Measurements from ENCODE around the gene TP53I11. TPM values are rescaled to one million over a fixed set of nuclear protein-coding genes. Genes with fewer than 3 reads are reported as not detected.
A peak's percentile ranks its signal among the peaks of the same experiment; 100 is the strongest.

The TP53I11 gene
- total RNA-seq, 1 donor from 2014 or later, result 19.8 TPM

- H3K27me3 ChIP-seq (ENCODE audit: control insufficient read depth, insufficient read depth, low read length), result no peaks in the 10 kb centered on the region
- no peaks in the 10 kb centered on the region for H3K36me3 ChIP-seq (ENCODE audit: control insufficient read depth, insufficient read depth, low read length)
- TF ChIP-seq CTCF (IDR thresholded peaks at IDR 0.05; ENCODE audit: insufficient read depth, low read length, poor library complexity, severe bottlenecking), result no peak
- DNase-seq (ENCODE audit: low read depth), result no peak
- H3K4me3 ChIP-seq (ENCODE audit: low read depth, low read length), result no peak overlapping the region
These were observed 10.8 kb downstream of the TP53I11 start for GRCh38 chr11:44939673-44940395.

GRCh38 chr11:44938066-44938691 lies 12.5 kb downstream of the TP53I11 start:
- Histone ChIP-seq H3K4me3 (ENCODE audit: low read depth, low read length) (no peak overlapping the region), H3K27me3 (ENCODE audit: control insufficient read depth, insufficient read depth, low read length) (no peaks in the 10 kb centered on the region), H3K36me3 (ENCODE audit: control insufficient read depth, insufficient read depth, low read length) (no peaks in the 10 kb centered on the region)
- DNase-seq (ENCODE audit: low read depth), result no peak
- TF ChIP-seq CTCF (IDR thresholded peaks at IDR 0.05; ENCODE audit: insufficient read depth, low read length, poor library complexity, severe bottlenecking), result no peak

GRCh38 chr11:44936951-44937543 lies 13.6 kb downstream of the TP53I11 start:
- no peak for TF ChIP-seq CTCF (IDR thresholded peaks at IDR 0.05; ENCODE audit: insufficient read depth, low read length, poor library complexity, severe bottlenecking)
- DNase-seq (ENCODE audit: low read depth), result no peak
- H3K36me3 ChIP-seq (ENCODE audit: control insufficient read depth, insufficient read depth, low read length), result no peaks in the 10 kb centered on the region
- peaks cover 2% of the 10 kb centered on the region for H3K27me3 ChIP-seq (ENCODE audit: control insufficient read depth, insufficient read depth, low read length)
- H3K4me3 ChIP-seq (ENCODE audit: low read depth, low read length), result no peak overlapping the region

- no peaks in the 10 kb centered on the region for H3K36me3 ChIP-seq (ENCODE audit: control insufficient read depth, insufficient read depth, low read length)
- no peak overlapping the region for H3K4me3 ChIP-seq (ENCODE audit: low read depth, low read length)
- peak; percentile 90 for TF ChIP-seq CTCF (IDR thresholded peaks at IDR 0.05; ENCODE audit: insufficient read depth, low read length, poor library complexity, severe bottlenecking)
- DNase-seq (ENCODE audit: low read depth), result no peak
- peaks cover 2% of the 10 kb centered on the region for H3K27me3 ChIP-seq (ENCODE audit: control insufficient read depth, insufficient read depth, low read length)
These were observed 14.2 kb downstream of the TP53I11 start for GRCh38 chr11:44936525-44936924.

GRCh38 chr11:44934735-44935250 lies 15.9 kb downstream of the TP53I11 start:
- H3K4me3 ChIP-seq (ENCODE audit: low read depth, low read length), result no peak overlapping the region
- no peaks in the 10 kb centered on the region for H3K36me3 ChIP-seq (ENCODE audit: control insufficient read depth, insufficient read depth, low read length)
- no peak for TF ChIP-seq CTCF (IDR thresholded peaks at IDR 0.05; ENCODE audit: insufficient read depth, low read length, poor library complexity, severe bottlenecking)
- DNase-seq (ENCODE audit: low read depth), result no peak
- H3K27me3 ChIP-seq (ENCODE audit: control insufficient read depth, insufficient read depth, low read length), result peaks cover 16% of the 10 kb centered on the region

Measured in kidney epithelial cell (primary cell).